IMR-90 (cell line): ENCODE data around the gene CAPN8. TPM values are rescaled to one million over a fixed set of nuclear protein-coding genes. Genes with fewer than 3 reads are reported as not detected.

ENCODE experiments used
- ATAC-seq: fragments of 200-7000 bp; cut with Tn5 transposase; 2 replicates; pipeline ENCODE4 v1.9.1; 2020; ENCODE audit warnings: low read depth, mild to moderate bottlenecking, moderate library complexity
- BruUV-seq: library from RNA; stranded (reverse); fragments of 400-500 nt; replicated peaks from 2 replicates; lab custom pipeline; 2021; lab: Mats Ljungman, UMichigan
- CTCF ChIA-PET: fragments of 300-600 bp; formaldehyde crosslinking; extraction: SDS; loops from one replicate; lab custom pipeline; 2021; ENCODE audit warnings: antibody characterized with exemption; lab: Yijun Ruan, JAX
- POLR2A ChIA-PET: fragments of 300-600 bp; sonication (Branson Sonifier 250); formaldehyde crosslinking; loops from one replicate; lab custom pipeline; 2022; ENCODE audit warnings: antibody characterized with exemption; ENCODE audit not compliant: unreplicated experiment; lab: Charles Lee
- DNase-seq: peaks from one replicate; pipeline ENCODE4 v3.0.0; 2013
- H2AFZ ChIP-seq: replicated peaks from 2 replicates; pipeline ENCODE3; 2013; ENCODE audit warnings: low read length, mild to moderate bottlenecking; ENCODE audit not compliant: poor library complexity
- H2AK5ac ChIP-seq: 2 replicates; pipeline ENCODE4 v1.6.1; 2013; ENCODE audit warnings: low read depth, low read length, inconsistent platforms
- H2AK9ac ChIP-seq: replicated peaks from 2 replicates; pipeline ENCODE3; 2013; ENCODE audit warnings: mild to moderate bottlenecking, low read depth, low read length, moderate library complexity; ENCODE audit not compliant: poor library complexity
- H2BK120ac ChIP-seq: 2 replicates; pipeline ENCODE4 v1.6.1; 2013; ENCODE audit warnings: low read depth, low read length, inconsistent platforms
- H2BK15ac ChIP-seq: 3 replicates; pipeline ENCODE4 v1.6.1; 2013; ENCODE audit warnings: low read depth, low read length, inconsistent platforms
- H2BK20ac ChIP-seq: 2 replicates; pipeline ENCODE4 v1.6.1; 2013; ENCODE audit warnings: low read depth, mild to moderate bottlenecking, inconsistent platforms, low read length, moderate library complexity
- H2BK5ac ChIP-seq: 2 replicates; pipeline ENCODE4 v1.6.1; 2013; ENCODE audit warnings: mild to moderate bottlenecking, low read depth, low read length, inconsistent platforms; ENCODE audit not compliant: poor library complexity, severe bottlenecking
- H3K14ac ChIP-seq: replicated peaks from 2 replicates; pipeline ENCODE4 v1.6.1; 2013; ENCODE audit warnings: low read depth, low read length, inconsistent platforms
- H3K18ac ChIP-seq: 2 replicates; pipeline ENCODE4 v1.6.1; 2013; ENCODE audit warnings: low read depth, low read length, control low read depth
- H3K23ac ChIP-seq: 2 replicates; pipeline ENCODE4 v1.6.1; 2013; ENCODE audit warnings: low read depth, low read length, inconsistent platforms
- H3K27ac ChIP-seq: 2 replicates; pipeline ENCODE4 v1.5.1; 2013; ENCODE audit warnings: mild to moderate bottlenecking, control low read depth, low read length; ENCODE audit not compliant: insufficient read depth
- H3K27me3 ChIP-seq: 2 replicates; pipeline ENCODE4 v1.6.1; 2013; ENCODE audit warnings: low read length; ENCODE audit not compliant: control insufficient read depth, insufficient read depth
- H3K36me3 ChIP-seq: 2 replicates; pipeline ENCODE4 v1.6.1; 2013; ENCODE audit warnings: low read length, mixed read lengths; ENCODE audit not compliant: control insufficient read depth, insufficient read depth
- H3K4ac ChIP-seq: 2 replicates; pipeline ENCODE4 v1.6.1; 2013; ENCODE audit warnings: low read depth, low read length, inconsistent platforms
- H3K4me1 ChIP-seq: 2 replicates; pipeline ENCODE4 v1.6.1; 2013; ENCODE audit warnings: low read length, mixed read lengths; ENCODE audit not compliant: control insufficient read depth, insufficient read depth
- H3K4me2 ChIP-seq: 2 replicates; pipeline ENCODE4 v1.6.1; 2013; ENCODE audit warnings: low read depth, mild to moderate bottlenecking, control low read depth, low read length, moderate library complexity
- H3K4me3 ChIP-seq: 2 replicates; pipeline ENCODE4 v1.5.1; 2013; ENCODE audit warnings: low read depth, mild to moderate bottlenecking, control low read depth, low read length, moderate library complexity; ENCODE audit not compliant: insufficient read depth
- H3K56ac ChIP-seq: 2 replicates; pipeline ENCODE4 v1.6.1; 2013; ENCODE audit warnings: low read length, inconsistent platforms; ENCODE audit not compliant: insufficient read depth; ENCODE audit errors: extremely low read depth
- H3K79me1 ChIP-seq, 2 experiments: 2 replicates each; pipeline ENCODE4 v1.6.1; 2013; ENCODE audit warnings: low read length in 2 of 2, inconsistent platforms in 1 of 2, low read depth in 1 of 2
- H3K9ac ChIP-seq: 2 replicates; pipeline ENCODE4 v1.6.1; 2013; ENCODE audit warnings: low read depth, low read length, control low read depth
- H3K9me1 ChIP-seq: 2 replicates; pipeline ENCODE4 v1.6.1; 2013; ENCODE audit warnings: low read length, inconsistent platforms; ENCODE audit not compliant: insufficient read depth
- H3K9me3 ChIP-seq: 2 replicates; pipeline ENCODE4 v1.6.1; 2013; ENCODE audit warnings: low read length; ENCODE audit not compliant: control insufficient read depth, insufficient read depth
- H4K20me1 ChIP-seq: 2 replicates; pipeline ENCODE4 v1.6.1; 2013; ENCODE audit warnings: low read length, inconsistent platforms; ENCODE audit not compliant: insufficient read depth
- H4K5ac ChIP-seq: 2 replicates; pipeline ENCODE4 v1.6.1; 2013; ENCODE audit warnings: mild to moderate bottlenecking, low read depth, low read length, control low read depth
- H4K8ac ChIP-seq, 2 experiments: 2 replicates each; pipeline ENCODE4 v1.6.1; 2013; ENCODE audit warnings: low read depth in 2 of 2, low read length in 2 of 2, control low read depth in 1 of 2, inconsistent platforms in 1 of 2
- H4K91ac ChIP-seq: 2 replicates; pipeline ENCODE4 v1.6.1; 2013; ENCODE audit warnings: low read depth, low read length, inconsistent platforms; ENCODE audit not compliant: insufficient read depth
- CTCF ChIP-seq: conservative IDR thresholded peaks from 2 replicates; pipeline ENCODE4 v1.5.1; 2012; ENCODE audit warnings: mild to moderate bottlenecking, low read depth, low read length, improper control_type of control experiment
- MAFK ChIP-seq: IDR thresholded peaks from 2 replicates; pipeline ENCODE4 v1.6.1; 2012; ENCODE audit warnings: low read depth, low read length, improper control_type of control experiment
- MAZ ChIP-seq: IDR thresholded peaks from 2 replicates; pipeline ENCODE4 v1.6.1; 2012; ENCODE audit warnings: low read depth, mild to moderate bottlenecking, low read length, improper control_type of control experiment, moderate library complexity, borderline replicate concordance
- NFE2L2 ChIP-seq: fragments of 150-350 bp; IDR thresholded peaks from 2 replicates; pipeline ENCODE4 v1.6.1; 2016; ENCODE audit warnings: low read depth, mild to moderate bottlenecking, low read length
- SMC3 ChIP-seq: fragments of 150-350 bp; IDR thresholded peaks from 2 replicates; pipeline ENCODE4 v1.6.1; 2016; ENCODE audit warnings: low read depth, mild to moderate bottlenecking, antibody characterized with exemption, low read length, moderate library complexity
- WGBS, 2 experiments: methylation state at CpG; one replicate each; pipeline versions ENCODE4 v1.1.5 to v1.1.7; 2013; ENCODE audit warnings: missing lambda C conversion rate in 2 of 2; ENCODE audit not compliant: insufficient read length in 1 of 2; ENCODE audit errors: extremely low coverage in 2 of 2; 5-methylcytosine and 5-hydroxymethylcytosine counted together
- dilution Hi-C: fragments of 300-500 bp; cut with HindIII; formaldehyde crosslinking; loops from one replicate; pipeline ENCODE4 v1.14.3; 2018; ENCODE audit warnings: low sequenced_read_pairs; ENCODE audit not compliant: unreplicated experiment
- in situ Hi-C: fragments of 300-500 bp; cut with MboI; formaldehyde crosslinking; loops from 3 replicates; pipeline ENCODE4 v1.14.3; 2019; ENCODE audit warnings: low sequenced_read_pairs, inconsistent platforms, mixed read lengths
- intact Hi-C: fragments of 100-400 bp; cut with micrococcal nuclease; formaldehyde crosslinking; loops from 2 replicates; pipeline ENCODE4 v1.10.0; 2022
- polyA plus RNA-seq, 3 experiments: library from polyadenylated mRNA; depleted of rRNA; stranded (reverse); fragments of >200 nt; gene quantifications; 2 replicates each; pipeline ENCODE4 v1.2.3, GENCODE V29; 2012; ENCODE audit warnings: low replicate concordance in 1 of 3
- total RNA-seq: library from RNA; depleted of rRNA; stranded (reverse); fragments of >200 nt; gene quantifications from 2 replicates; pipeline ENCODE4 v1.2.3, GENCODE V29; 2012

Gene CAPN8
- total and polyA plus RNA-seq, 2 of the 4 experiments (the other 2 are of a cell fraction) = not detected

- no peak for DNase-seq
- H2BK15ac ChIP-seq = no peak overlapping the region
- intact Hi-C loops (no loop called here), in situ Hi-C loops (no loop called here), dilution Hi-C loops (no loop called here)
- no peaks in the 10 kb centered on the region for H3K4me1 ChIP-seq
- 40% methylated on average over 4 of the region's 17 CpGs; no CpG with 5 or more reads in 1 of the 2 experiments for WGBS, 2 experiments
- H2AK9ac ChIP-seq = no peak overlapping the region
- no peak overlapping the region for H4K8ac ChIP-seq
- H3K23ac ChIP-seq = no peak overlapping the region
- POLR2A ChIA-PET = no interaction called here
- no peak overlapping the region for H2AFZ ChIP-seq
- no peak overlapping the region for H3K18ac ChIP-seq
- no peak overlapping the region for H4K91ac ChIP-seq
- no peak for ATAC-seq
- H3K9me3 ChIP-seq = no peaks in the 10 kb centered on the region
- no peak overlapping the region for H2BK120ac ChIP-seq
- H3K79me1 ChIP-seq = no peaks in the 10 kb centered on the region
- CTCF ChIA-PET = no interaction called here
- H3K4me2 ChIP-seq = no peak overlapping the region
- no peak for TF ChIP-seq CTCF
- TF ChIP-seq NFE2L2 = no peak
- TF ChIP-seq MAFK = no peak
- TF ChIP-seq SMC3 = no peak
- TF ChIP-seq MAZ = no peak
- no peak overlapping the region for H3K27ac ChIP-seq
- peaks cover 21% of the 10 kb centered on the region for H3K27me3 ChIP-seq
- H3K36me3 ChIP-seq = no peaks in the 10 kb centered on the region
- no peaks in the 10 kb centered on the region for H3K9me1 ChIP-seq
- H2BK20ac ChIP-seq = no peak overlapping the region
- H3K9ac ChIP-seq = no peak overlapping the region
- no peak overlapping the region for H3K14ac ChIP-seq
- H4K5ac ChIP-seq = no peak overlapping the region
- no TSS peak for BruUV-seq
- H2BK5ac ChIP-seq = no peak overlapping the region
- H4K20me1 ChIP-seq = no peaks in the 10 kb centered on the region
- no peak overlapping the region for H3K4ac ChIP-seq
- H2AK5ac ChIP-seq = no peak overlapping the region
- H3K4me3 ChIP-seq = no peak overlapping the region
- no peak overlapping the region for H3K56ac ChIP-seq
Observed at GRCh38 chr1:223622132-223622842, 43.2 kb downstream of the CAPN8 start.
